Activated CD8-positive, alpha-beta memory T cell treated with anti-CD3 and anti-CD28 coated beads, Interleukin-2, amount 50 U/mL, for 24 hours (primary cell): ENCODE measurements around the gene C9.
"Not testable (repeated sequence)": the region's sequence is repeated elsewhere in the genome, so short reads cannot be mapped to it uniquely, and the experiment has no call there.

Experiments
- DNase-seq: peaks from one replicate; pipeline ENCODE4 v3.0.0-alpha.2; 2020; ENCODE audit errors: extremely low read depth

Gene C9

GRCh38 chr5:39328731-39329130, 35.6 kb downstream of the C9 start:
- no peak for DNase-seq

GRCh38 chr5:39323542-39323941, 40.8 kb downstream of the C9 start:
- no peak for DNase-seq

- DNase-seq, result no peak
Observed at GRCh38 chr5:39319395-39319794, 44.9 kb downstream of the C9 start.

GRCh38 chr5:39316464-39316863, 47.8 kb downstream of the C9 start:
- DNase-seq, result not testable (repeated sequence)

DNA sequence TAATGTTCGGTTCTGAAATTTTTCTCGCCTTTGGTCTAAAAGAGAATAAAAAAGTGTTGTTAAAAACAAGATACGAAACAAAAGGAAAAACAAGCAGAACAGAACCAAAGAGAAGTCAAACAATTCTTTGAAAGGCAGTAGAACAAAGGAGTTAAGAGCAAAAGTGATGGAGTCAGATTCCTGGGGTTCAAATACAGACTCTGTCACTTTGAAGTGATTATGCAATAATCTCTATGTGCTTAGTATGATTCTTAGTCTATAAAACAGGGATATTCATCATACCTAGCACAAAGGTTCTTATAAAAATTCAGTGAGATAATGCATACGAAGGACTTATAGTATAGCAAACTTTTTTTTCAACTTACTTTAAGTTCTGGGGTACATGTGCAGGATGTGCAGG, 48.3 kb downstream of the C9 start:
- DNase-seq, result no peak

DNA sequence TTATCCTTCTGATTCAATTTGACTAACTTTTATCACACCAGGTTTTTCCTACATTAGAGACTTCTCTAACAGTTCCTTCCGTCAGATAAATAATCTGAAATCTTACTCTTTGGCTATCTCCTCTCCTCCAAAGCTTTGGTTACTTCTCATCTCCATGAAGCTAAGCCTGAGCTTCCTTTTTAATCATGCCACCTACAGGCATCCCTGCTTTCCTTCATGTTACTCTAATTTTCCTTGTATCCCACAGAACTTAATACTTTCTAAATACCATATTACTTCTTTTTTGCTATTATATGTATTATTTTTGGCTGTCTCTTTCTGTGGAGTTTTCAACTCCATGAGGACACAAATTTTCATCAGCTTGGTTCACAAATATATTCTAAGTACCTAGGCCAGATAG, 49.7 kb downstream of the C9 start:
- no peak for DNase-seq

- DNase-seq, result no peak
Observed at GRCh38 chr5:39309534-39309933, 54.8 kb downstream of the C9 start.

- DNase-seq, result no peak
Observed at GRCh38 chr5:39302472-39302871, 61.8 kb downstream of the C9 start.

DNA sequence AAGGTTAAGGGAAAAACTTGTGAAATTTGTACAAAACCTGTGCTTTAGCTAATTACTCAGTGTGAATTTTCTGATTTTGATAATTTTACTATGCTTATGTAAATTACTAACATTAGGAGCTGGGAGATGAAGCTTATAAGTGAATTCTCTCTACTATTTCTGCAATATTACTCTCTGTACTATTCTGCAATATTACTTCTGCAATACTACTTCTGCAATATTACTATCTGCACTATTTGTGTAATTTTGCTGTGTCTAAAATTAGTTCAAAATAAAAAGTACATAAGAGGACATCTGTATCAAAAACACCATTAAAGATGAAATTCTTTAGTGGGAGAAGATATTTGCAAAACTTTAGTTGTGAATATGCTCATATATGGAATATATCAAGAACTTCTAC, 62.9 kb downstream of the C9 start:
- DNase-seq, result no peak

DNA sequence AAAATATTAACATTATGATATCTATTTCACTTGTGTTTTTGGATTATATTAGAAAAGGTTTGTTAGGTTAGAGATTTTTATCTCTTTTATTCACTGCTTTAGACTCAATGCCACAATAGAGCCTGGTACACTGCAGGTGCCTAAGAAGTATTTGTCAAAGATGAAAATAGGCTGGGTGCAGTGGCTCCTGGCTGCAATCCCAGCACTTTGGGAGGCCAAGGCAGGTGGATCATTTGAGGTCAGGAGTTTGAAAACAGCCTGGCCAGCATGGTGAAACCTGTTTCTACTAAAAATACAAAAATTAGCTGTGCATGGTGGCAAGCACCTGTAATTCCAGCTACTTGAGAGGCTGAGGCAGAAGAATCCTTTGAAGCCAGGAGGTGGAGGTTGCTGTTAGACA, 64.3 kb downstream of the C9 start:
- DNase-seq, result no peak

DNA sequence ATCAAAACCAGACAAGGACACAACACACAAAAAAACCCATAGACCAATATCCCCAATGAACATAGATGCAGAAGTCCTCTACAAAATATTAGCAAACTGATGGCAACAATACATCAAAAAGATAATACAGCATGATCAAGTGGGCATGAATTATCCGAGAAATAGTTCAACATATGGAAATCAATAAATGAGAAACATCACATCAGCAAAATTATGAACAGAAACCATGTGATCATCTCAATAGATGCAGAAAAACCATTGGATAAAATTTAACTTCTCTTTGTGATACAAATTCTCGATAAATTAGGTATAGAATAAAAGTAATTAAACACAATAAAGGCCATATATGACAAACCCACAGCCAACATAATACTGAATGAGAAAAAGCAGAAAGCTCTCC, 69.6 kb downstream of the C9 start:
- DNase-seq, result no peak

- DNase-seq, result no peak
Observed at GRCh38 chr5:39284552-39284951, 79.7 kb downstream of the C9 start.

DNA sequence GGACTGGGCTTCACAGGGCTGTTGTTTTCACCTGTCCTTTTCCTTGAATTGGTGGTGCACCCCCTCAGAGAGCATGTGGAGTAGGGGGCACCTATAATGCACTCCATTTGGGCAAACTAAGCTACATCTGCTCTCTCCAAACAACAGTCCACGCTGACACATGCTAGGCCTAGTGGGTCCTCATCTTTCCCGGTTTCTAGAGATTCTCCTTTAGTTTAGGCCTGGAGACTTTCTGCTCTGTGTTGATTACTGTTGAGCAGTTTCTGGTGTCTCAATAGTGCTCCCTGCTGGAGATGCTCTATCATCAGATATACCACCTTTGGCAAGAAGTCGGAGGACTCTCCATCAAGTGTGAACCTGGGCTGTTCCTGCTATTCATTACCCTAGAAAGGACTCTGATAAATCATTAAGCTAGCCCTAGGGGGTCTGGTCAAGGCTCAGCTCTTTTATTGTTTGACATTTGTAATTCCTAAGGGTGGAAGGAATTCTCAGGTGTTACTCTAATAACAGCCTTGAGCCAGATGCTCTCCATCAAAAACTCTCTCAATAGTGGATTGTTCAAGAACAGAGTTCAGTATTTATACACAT, 81.0 kb downstream of the C9 start:
- peak; percentile 10 for DNase-seq

GRCh38 chr5:39282561-39282960, 81.7 kb downstream of the C9 start:
- no peak for DNase-seq

GRCh38 chr5:39275865-39276264, 88.4 kb downstream of the C9 start:
- DNase-seq, result not testable (repeated sequence)

GRCh38 chr5:39274398-39275085, 89.8 kb downstream of the C9 start:
- no peak for DNase-seq

DNA sequence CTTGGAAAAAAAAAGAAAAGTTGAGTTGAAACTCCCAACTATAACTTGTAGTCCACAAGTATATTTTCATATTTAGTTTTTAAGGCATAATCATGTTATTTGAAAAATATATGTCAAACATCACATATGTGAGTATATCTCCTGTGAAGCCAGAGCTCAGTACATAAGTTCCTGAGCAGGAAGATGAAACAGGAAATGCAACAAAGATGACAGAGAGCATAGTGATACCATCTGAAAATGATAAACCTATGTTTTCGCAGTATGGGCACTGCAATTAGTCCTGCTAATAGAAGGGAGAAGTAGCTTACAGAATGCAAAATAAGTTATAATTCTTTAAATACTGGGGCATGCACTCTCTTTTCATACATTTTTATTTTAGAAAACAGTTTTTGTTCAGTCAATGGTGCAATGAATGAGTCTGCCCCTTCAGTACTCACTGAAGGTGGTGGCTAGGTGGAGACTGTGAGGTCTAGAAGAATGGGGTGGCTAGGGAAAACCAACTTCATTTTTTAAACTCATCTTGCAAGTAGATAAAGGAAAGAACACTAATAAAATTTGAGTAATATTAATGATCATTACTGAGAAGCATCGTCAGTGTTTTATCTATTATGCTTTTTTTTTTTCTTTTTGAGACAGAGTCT, 90.9 kb downstream of the C9 start:
- DNase-seq, result no peak

- not testable (repeated sequence) for DNase-seq
Observed at GRCh38 chr5:39272869-39273231, 91.4 kb downstream of the C9 start.

DNA sequence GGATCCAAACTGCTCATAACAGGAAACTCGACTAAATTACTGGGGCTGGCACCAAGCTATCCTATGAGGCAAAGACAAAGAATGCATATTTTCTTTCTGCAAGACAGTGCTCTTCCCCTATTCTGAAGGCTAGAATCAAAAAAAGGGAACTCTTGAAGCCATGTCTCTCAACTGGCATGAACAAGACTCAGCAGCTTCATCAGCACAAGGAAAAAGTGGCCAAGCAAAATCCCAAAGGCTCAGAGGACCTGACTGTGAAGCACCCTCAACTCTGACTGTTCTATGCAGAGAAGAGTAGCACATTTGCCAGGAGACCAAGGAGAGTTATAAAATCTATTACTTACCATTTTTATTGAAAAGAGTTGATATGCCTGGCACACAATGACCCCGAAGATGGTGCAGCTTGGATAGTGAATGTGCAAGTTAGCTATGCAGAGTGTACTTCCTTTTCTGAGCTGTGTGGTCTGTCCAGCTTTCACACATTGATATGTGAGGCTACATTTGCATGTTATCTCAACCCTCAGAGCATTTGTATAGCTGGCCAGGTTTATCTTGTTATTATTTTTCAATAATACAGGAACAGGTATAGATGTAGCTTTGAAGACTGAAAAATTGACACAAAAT, 94.0 kb downstream of the C9 start:
- no peak for DNase-seq

DNA sequence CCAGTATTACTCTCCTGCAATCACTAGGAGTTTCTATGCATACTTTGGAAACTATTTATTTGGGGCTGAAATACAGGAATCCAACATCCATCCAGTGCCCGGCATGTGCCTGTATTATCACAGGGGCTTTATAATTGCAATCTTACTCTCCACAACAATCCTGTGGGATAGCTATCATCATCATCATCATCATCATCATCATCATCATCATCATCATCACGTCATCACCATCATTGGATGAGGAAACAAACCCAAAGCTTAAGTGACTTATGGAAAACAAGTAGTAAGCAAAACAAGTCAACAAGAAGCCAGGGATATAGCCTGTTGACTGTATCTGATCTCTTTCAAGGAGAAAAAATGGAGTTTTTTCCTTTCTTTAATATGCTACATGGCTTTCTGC, 97.1 kb downstream of the C9 start:
- no peak for DNase-seq

GRCh38 chr5:39266442-39266841, 97.9 kb downstream of the C9 start:
- DNase-seq, result no peak

GRCh38 chr5:39264528-39264927, 99.8 kb downstream of the C9 start:
- DNase-seq, result no peak

GRCh38 chr5:39262981-39263380, 101.3 kb downstream of the C9 start:
- no peak for DNase-seq
